ENCODE results near the gene ZNF277.

The ZNF277 gene

DNA sequence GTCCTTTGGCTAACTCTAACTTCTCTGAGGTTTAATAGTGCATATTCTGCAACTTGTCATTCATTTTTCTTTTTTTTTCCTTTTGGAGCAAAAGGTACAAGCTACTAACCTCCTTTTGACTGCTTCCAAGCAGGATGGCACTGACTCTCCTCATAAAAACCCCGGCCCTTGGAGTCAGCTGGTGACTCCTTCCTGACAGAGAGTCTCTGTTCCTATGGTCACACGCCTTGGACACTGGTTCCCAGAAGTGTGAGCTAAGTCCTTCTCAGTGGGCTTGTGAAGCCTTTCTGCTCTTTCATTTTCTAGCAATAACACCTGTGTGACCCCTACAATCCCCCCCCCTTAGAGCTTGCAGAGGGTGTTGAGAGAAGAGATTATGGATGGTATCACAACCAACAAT is 22.0 kb upstream of the ZNF277 start:
- Histone ChIP-seq H3K23ac (ENCODE audit: low read depth, low read length, poor library complexity) (no peak overlapping the region), H3K4ac (ENCODE audit: low read length) (no peak overlapping the region), H2BK15ac (ENCODE audit: low read length) (no peak overlapping the region), H3K4me3 (ENCODE audit: low read length in 2 of 2) (no peak overlapping the region), H3K27ac (replicated peaks; ENCODE audit: low read length) (no peak overlapping the region), H2AFZ (ENCODE audit: low read length) (no peak overlapping the region), H2BK120ac (ENCODE audit: low read depth, low read length) (no peak overlapping the region), H4K91ac (ENCODE audit: low read depth, low read length, poor library complexity) (no peak overlapping the region), H2BK5ac (ENCODE audit: low read length) (no peak overlapping the region), H3K79me1 (ENCODE audit: low read depth, low read length) (no peaks in the 10 kb centered on the region), H2BK12ac (ENCODE audit: low read length) (no peak overlapping the region), H3K18ac (ENCODE audit: low read length) (peak overlapping the region; percentile 11), H3K9me3 (replicated peaks in 1 of 2; ENCODE audit: control insufficient read depth in 2 of 2, insufficient read depth in 1 of 2, low read depth in 1 of 2, low read length in 2 of 2) (no peaks in the 10 kb centered on the region), H3K27me3 (ENCODE audit: control insufficient read depth in 3 of 3, insufficient read depth in 3 of 3, low read depth in 1 of 3, low read length in 3 of 3) (no peaks in the 10 kb centered on the region), H2AK5ac (ENCODE audit: low read depth, low read length) (no peak overlapping the region), H3K4me1 (ENCODE audit: control insufficient read depth in 2 of 2, insufficient read depth in 1 of 2, low read depth in 1 of 2, low read length in 2 of 2) (peaks cover 8 to 17% of the 10 kb centered on the region in 2 donors), H3K9ac (ENCODE audit: low read depth, low read length, poor library complexity) (no peak overlapping the region), H4K8ac (ENCODE audit: low read depth, low read length) (no peak overlapping the region), H3K14ac (ENCODE audit: low read length) (no peak overlapping the region), H3K36me3 (replicated peaks in 1 of 2; ENCODE audit: control insufficient read depth in 2 of 2, insufficient read depth in 2 of 2, low read length in 2 of 2) (no peaks in the 10 kb centered on the region), H3K4me2 (ENCODE audit: insufficient read depth, low read length, poor library complexity, severe bottlenecking) (no peak overlapping the region)
- no CpG with 5 or more reads among the region's 2 CpGs for WGBS, 2 donors (ENCODE audit: extremely low coverage in 2 of 2, insufficient read length in 2 of 2, insufficient replicate concordance in 1 of 2)
- DNase-seq (ENCODE audit: low spot score) = no peak

DNA sequence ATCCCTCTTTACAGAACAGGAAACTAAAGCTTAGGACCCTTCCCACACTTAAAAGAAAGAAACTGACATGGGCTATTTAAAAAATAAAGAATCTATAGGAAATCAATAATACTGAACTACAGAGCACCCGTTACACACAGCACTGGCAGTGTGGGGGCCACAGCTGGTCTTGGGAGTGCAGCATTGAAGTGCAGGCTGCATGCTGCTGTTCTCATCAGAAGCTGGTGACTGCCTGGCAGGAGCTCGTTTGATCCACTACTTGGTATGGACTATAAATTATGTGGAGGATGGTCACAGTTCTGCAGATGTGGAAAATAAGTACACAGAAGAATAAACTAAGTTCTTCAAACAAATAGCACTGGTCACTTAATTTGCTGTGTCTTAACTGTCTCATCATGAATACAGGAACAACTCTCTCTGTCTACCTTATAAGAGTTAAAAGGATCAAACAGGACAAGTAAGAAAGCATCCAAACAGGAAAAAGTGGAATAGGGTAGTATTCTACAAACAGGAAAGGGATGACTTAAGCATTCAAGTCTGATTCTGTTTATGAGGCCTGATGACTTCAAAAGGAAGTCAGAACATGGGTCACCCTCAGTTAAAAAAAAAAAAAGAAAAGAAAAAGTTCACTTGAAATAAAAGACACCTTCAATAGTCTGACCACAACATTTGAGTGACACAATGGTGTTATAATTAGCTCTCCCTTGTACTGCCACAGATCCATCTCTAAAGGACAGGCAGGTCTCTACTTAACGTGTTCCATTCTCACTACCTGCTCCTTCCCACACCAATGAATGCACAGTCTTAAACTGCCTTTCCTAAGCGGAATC is 21.3 kb upstream of the ZNF277 start:
- H3K4me1 ChIP-seq (ENCODE audit: control insufficient read depth in 2 of 2, insufficient read depth in 1 of 2, low read depth in 1 of 2, low read length in 2 of 2) = peaks cover 8 to 14% of the 10 kb centered on the region in 2 donors
- H3K27me3 ChIP-seq (ENCODE audit: control insufficient read depth in 3 of 3, insufficient read depth in 3 of 3, low read depth in 1 of 3, low read length in 3 of 3) = no peaks in the 10 kb centered on the region
- no peak overlapping the region for H2BK15ac ChIP-seq (ENCODE audit: low read length)
- no peak overlapping the region for H3K4ac ChIP-seq (ENCODE audit: low read length)
- no peaks in the 10 kb centered on the region for H3K9me3 ChIP-seq (replicated peaks in 1 of 2; ENCODE audit: control insufficient read depth in 2 of 2, insufficient read depth in 1 of 2, low read depth in 1 of 2, low read length in 2 of 2)
- H3K79me1 ChIP-seq (ENCODE audit: low read depth, low read length) = no peaks in the 10 kb centered on the region
- H2BK120ac ChIP-seq (ENCODE audit: low read depth, low read length) = no peak overlapping the region
- no peak for DNase-seq (ENCODE audit: low spot score)
- no peak overlapping the region for H2AFZ ChIP-seq (ENCODE audit: low read length)
- no CpG with 5 or more reads among the region's 4 CpGs for WGBS, 2 donors (ENCODE audit: extremely low coverage in 2 of 2, insufficient read length in 2 of 2, insufficient replicate concordance in 1 of 2)
- no peak overlapping the region for H3K4me2 ChIP-seq (ENCODE audit: insufficient read depth, low read length, poor library complexity, severe bottlenecking)
- no peak overlapping the region for H2BK5ac ChIP-seq (ENCODE audit: low read length)
- H3K14ac ChIP-seq (ENCODE audit: low read length) = no peak overlapping the region
- no peak overlapping the region for H3K27ac ChIP-seq (replicated peaks; ENCODE audit: low read length)
- no peak overlapping the region for H3K23ac ChIP-seq (ENCODE audit: low read depth, low read length, poor library complexity)
- H2AK5ac ChIP-seq (ENCODE audit: low read depth, low read length) = no peak overlapping the region
- no peak overlapping the region for H4K91ac ChIP-seq (ENCODE audit: low read depth, low read length, poor library complexity)
- peak overlapping the region; percentile 38 for H3K9ac ChIP-seq (ENCODE audit: low read depth, low read length, poor library complexity)
- no peak overlapping the region for H4K8ac ChIP-seq (ENCODE audit: low read depth, low read length)
- H2BK12ac ChIP-seq (ENCODE audit: low read length) = no peak overlapping the region
- no peaks in the 10 kb centered on the region for H3K36me3 ChIP-seq (replicated peaks in 1 of 2; ENCODE audit: control insufficient read depth in 2 of 2, insufficient read depth in 2 of 2, low read length in 2 of 2)
- H3K4me3 ChIP-seq (ENCODE audit: low read length in 2 of 2) = no peak overlapping the region
- no peak overlapping the region for H3K18ac ChIP-seq (ENCODE audit: low read length)

DNA sequence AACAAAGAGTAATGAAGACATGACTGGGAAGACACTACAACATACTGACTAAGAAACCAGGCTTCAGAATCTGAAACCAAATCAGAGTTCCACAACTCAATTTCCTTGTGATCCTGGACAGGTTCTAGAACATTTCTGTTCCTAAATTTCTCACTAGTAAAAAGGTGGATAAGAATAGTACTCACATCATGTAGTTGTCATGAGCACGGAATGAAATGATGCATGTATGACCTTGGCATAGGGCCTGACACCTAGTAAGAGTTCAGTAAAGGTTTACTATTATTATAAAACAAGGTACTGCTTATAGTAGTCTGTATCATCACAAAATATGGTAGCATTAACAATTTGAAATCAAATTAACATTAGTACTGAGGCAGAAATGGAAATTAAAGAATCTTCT is 20.2 kb upstream of the ZNF277 start:
- Histone ChIP-seq H2BK5ac (ENCODE audit: low read length) (no peak overlapping the region), H3K4me3 (ENCODE audit: low read length in 2 of 2) (no peak overlapping the region), H3K9ac (ENCODE audit: low read depth, low read length, poor library complexity) (no peak overlapping the region), H3K23ac (ENCODE audit: low read depth, low read length, poor library complexity) (no peak overlapping the region), H2AK5ac (ENCODE audit: low read depth, low read length) (no peak overlapping the region), H3K4me1 (ENCODE audit: control insufficient read depth in 2 of 2, insufficient read depth in 1 of 2, low read depth in 1 of 2, low read length in 2 of 2) (peaks cover 8 to 14% of the 10 kb centered on the region in 2 donors), H2BK120ac (ENCODE audit: low read depth, low read length) (no peak overlapping the region), H4K91ac (ENCODE audit: low read depth, low read length, poor library complexity) (no peak overlapping the region), H3K9me3 (replicated peaks in 1 of 2; ENCODE audit: control insufficient read depth in 2 of 2, insufficient read depth in 1 of 2, low read depth in 1 of 2, low read length in 2 of 2) (no peaks in the 10 kb centered on the region), H3K18ac (ENCODE audit: low read length) (no peak overlapping the region), H3K4ac (ENCODE audit: low read length) (no peak overlapping the region), H3K27me3 (ENCODE audit: control insufficient read depth in 3 of 3, insufficient read depth in 3 of 3, low read depth in 1 of 3, low read length in 3 of 3) (no peaks in the 10 kb centered on the region), H3K79me1 (ENCODE audit: low read depth, low read length) (no peaks in the 10 kb centered on the region), H3K36me3 (replicated peaks in 1 of 2; ENCODE audit: control insufficient read depth in 2 of 2, insufficient read depth in 2 of 2, low read length in 2 of 2) (no peaks in the 10 kb centered on the region), H3K4me2 (ENCODE audit: insufficient read depth, low read length, poor library complexity, severe bottlenecking) (no peak overlapping the region), H3K14ac (ENCODE audit: low read length) (no peak overlapping the region), H4K8ac (ENCODE audit: low read depth, low read length) (no peak overlapping the region), H3K27ac (replicated peaks; ENCODE audit: low read length) (no peak overlapping the region), H2BK15ac (ENCODE audit: low read length) (no peak overlapping the region), H2BK12ac (ENCODE audit: low read length) (no peak overlapping the region), H2AFZ (ENCODE audit: low read length) (no peak overlapping the region)
- no peak for DNase-seq (ENCODE audit: low spot score)
- no CpG with 5 or more reads among the region's 1 CpG for WGBS, 2 donors (ENCODE audit: extremely low coverage in 2 of 2, insufficient read length in 2 of 2, insufficient replicate concordance in 1 of 2)

DNA sequence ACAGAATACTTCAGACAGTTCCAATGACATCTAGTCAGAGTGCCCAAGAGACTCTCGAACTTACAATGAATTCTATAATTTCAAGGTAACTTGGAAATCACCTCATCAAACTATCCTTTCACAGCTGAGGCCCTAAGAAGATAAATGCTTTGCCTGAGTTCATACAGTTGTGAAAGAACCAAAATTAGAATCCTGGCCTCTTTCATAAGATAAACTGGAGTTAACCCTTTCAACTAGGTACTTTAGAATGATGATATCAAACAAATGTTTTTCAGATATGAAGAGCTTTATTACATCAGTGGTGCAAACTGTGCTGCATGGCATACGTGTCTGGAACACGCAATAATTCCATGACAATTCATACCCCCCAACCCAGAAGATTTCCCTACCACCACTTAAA is 18.2 kb upstream of the ZNF277 start:
- H3K4me2 ChIP-seq (ENCODE audit: insufficient read depth, low read length, poor library complexity, severe bottlenecking) = no peak overlapping the region
- no peak overlapping the region for H2BK15ac ChIP-seq (ENCODE audit: low read length)
- no peak overlapping the region for H4K91ac ChIP-seq (ENCODE audit: low read depth, low read length, poor library complexity)
- DNase-seq (ENCODE audit: low spot score) = no peak
- WGBS, 2 donors (ENCODE audit: extremely low coverage in 2 of 2, insufficient read length in 2 of 2, insufficient replicate concordance in 1 of 2) = no CpG with 5 or more reads among the region's 3 CpGs
- no peak overlapping the region for H3K9ac ChIP-seq (ENCODE audit: low read depth, low read length, poor library complexity)
- H3K4me3 ChIP-seq (ENCODE audit: low read length in 2 of 2) = no peak overlapping the region
- no peak overlapping the region for H2BK12ac ChIP-seq (ENCODE audit: low read length)
- no peaks in the 10 kb centered on the region for H3K36me3 ChIP-seq (replicated peaks in 1 of 2; ENCODE audit: control insufficient read depth in 2 of 2, insufficient read depth in 2 of 2, low read length in 2 of 2)
- no peaks in the 10 kb centered on the region for H3K27me3 ChIP-seq (ENCODE audit: control insufficient read depth in 3 of 3, insufficient read depth in 3 of 3, low read depth in 1 of 3, low read length in 3 of 3)
- no peak overlapping the region for H2BK5ac ChIP-seq (ENCODE audit: low read length)
- H4K8ac ChIP-seq (ENCODE audit: low read depth, low read length) = no peak overlapping the region
- no peak overlapping the region for H3K18ac ChIP-seq (ENCODE audit: low read length)
- no peak overlapping the region for H3K23ac ChIP-seq (ENCODE audit: low read depth, low read length, poor library complexity)
- H3K4me1 ChIP-seq (ENCODE audit: control insufficient read depth in 2 of 2, insufficient read depth in 1 of 2, low read depth in 1 of 2, low read length in 2 of 2) = peaks cover 3 to 8% of the 10 kb centered on the region in 2 donors
- no peak overlapping the region for H2AFZ ChIP-seq (ENCODE audit: low read length)
- no peak overlapping the region for H3K4ac ChIP-seq (ENCODE audit: low read length)
- H3K14ac ChIP-seq (ENCODE audit: low read length) = no peak overlapping the region
- no peaks in the 10 kb centered on the region for H3K9me3 ChIP-seq (replicated peaks in 1 of 2; ENCODE audit: control insufficient read depth in 2 of 2, insufficient read depth in 1 of 2, low read depth in 1 of 2, low read length in 2 of 2)
- H3K27ac ChIP-seq (replicated peaks; ENCODE audit: low read length) = no peak overlapping the region
- no peaks in the 10 kb centered on the region for H3K79me1 ChIP-seq (ENCODE audit: low read depth, low read length)
- H2AK5ac ChIP-seq (ENCODE audit: low read depth, low read length) = no peak overlapping the region
- no peak overlapping the region for H2BK120ac ChIP-seq (ENCODE audit: low read depth, low read length)

All from neuronal stem cell (in vitro differentiated cells).